ENCODE measurements around the gene INAVA.
A peak's percentile ranks its signal among the peaks of the same experiment; 100 is the strongest.

- peak; percentile 7; the same call in 1 of the 2 replicates for TF ChIP-seq CTCF (IDR thresholded peaks at IDR 0.05; ENCODE audit: low read depth, low read length)
- no peak for TF ChIP-seq EZH2phosphoT487 (IDR thresholded peaks at IDR 0.05; ENCODE audit: low read depth)
These were observed 13.0 kb downstream of the INAVA start for GRCh38 chr1:200907611-200908097.
